Common myeloid progenitor, CD34-positive (primary cell): ENCODE data around the gene SLC24A3.

ENCODE experiments used
- CTCF ChIA-PET: fragments of 350-600 bp; sonication (Branson Sonifier 250); formaldehyde crosslinking; loops from one replicate; lab custom pipeline; 2021; ENCODE audit warnings: antibody characterized with exemption; lab: Charles Lee
- POLR2A ChIA-PET: fragments of 350-600 bp; sonication (Branson Sonifier 250); formaldehyde crosslinking; loops from one replicate; lab custom pipeline; 2021; ENCODE audit warnings: antibody characterized with exemption; lab: Charles Lee
- DNase-seq, 3 donors: peaks; one replicate each; pipeline versions ENCODE4 v3.0.0 to v3.0.0-alpha.2; 2013
- H3K27ac ChIP-seq, 2 experiments: 1 replicate in 1 of 2; 2 replicates in 1 of 2; pipeline ENCODE4 v1.7.0; 2013; ENCODE audit warnings: inconsistent platforms in 2 of 2, low read length in 2 of 2, mild to moderate bottlenecking in 2 of 2, low read depth in 1 of 2, moderate library complexity in 1 of 2; ENCODE audit not compliant: severe bottlenecking in 2 of 2, insufficient read depth in 1 of 2, poor library complexity in 1 of 2
- H3K27me3 ChIP-seq, 5 experiments: replicated peaks in 2 of 5; 1 replicate in 3 of 5; 2 replicates in 2 of 5; pipeline versions ENCODE4 v1.6.1 to v1.7.0; 2013; ENCODE audit warnings: low read length in 4 of 5, mild to moderate bottlenecking in 2 of 5, moderate library complexity in 2 of 5, inconsistent platforms in 1 of 5; ENCODE audit not compliant: insufficient read depth in 5 of 5, control insufficient read depth in 4 of 5
- H3K36me3 ChIP-seq, 4 experiments: 1 replicate in 2 of 4; 2 replicates in 2 of 4; pipeline versions ENCODE4 v1.6.1 to v1.7.0; 2013; ENCODE audit warnings: low read length in 3 of 4, control low read depth in 1 of 4, mild to moderate bottlenecking in 1 of 4; ENCODE audit not compliant: control insufficient read depth in 4 of 4, insufficient read depth in 4 of 4
- H3K4me1 ChIP-seq, 4 experiments: 1 replicate in 3 of 4; 2 replicates in 1 of 4; pipeline versions ENCODE4 v1.6.1 to v1.7.1; 2013; ENCODE audit warnings: low read length in 3 of 4, mild to moderate bottlenecking in 3 of 4, control low read depth in 1 of 4, inconsistent platforms in 1 of 4, moderate library complexity in 1 of 4; ENCODE audit not compliant: control insufficient read depth in 4 of 4, insufficient read depth in 4 of 4; ENCODE audit errors: control extremely low read depth in 1 of 4
- H3K4me3 ChIP-seq, 7 experiments: 1 replicate in 4 of 7; 2 replicates in 3 of 7; pipeline versions ENCODE4 v1.5.1 to v1.7.0; 2013; ENCODE audit warnings: mild to moderate bottlenecking in 7 of 7, low read length in 6 of 7, moderate library complexity in 6 of 7, inconsistent platforms in 2 of 7, low read depth in 2 of 7, control low read depth in 1 of 7; ENCODE audit not compliant: insufficient read depth in 4 of 7, control insufficient read depth in 1 of 7; ENCODE audit errors: extremely low read depth in 1 of 7
- H3K9me3 ChIP-seq, 5 experiments: 1 replicate in 4 of 5; 2 replicates in 1 of 5; pipeline versions ENCODE4 v1.6.1 to v1.7.1; 2013; ENCODE audit warnings: low read length in 4 of 5, mild to moderate bottlenecking in 2 of 5, inconsistent platforms in 1 of 5, low read depth in 1 of 5, moderate library complexity in 1 of 5; ENCODE audit not compliant: control insufficient read depth in 4 of 5, insufficient read depth in 2 of 5; ENCODE audit errors: control extremely low read depth in 1 of 5
- WGBS: methylation state at CpG from one replicate; pipeline ENCODE4 v1.1.5; 2013; ENCODE audit not compliant: insufficient coverage; 5-methylcytosine and 5-hydroxymethylcytosine counted together

Gene SLC24A3

GRCh38 chr20:19236371-19237055 is 24.1 kb downstream of the SLC24A3 start:
- Histone ChIP-seq H3K36me3 (no peaks in the 10 kb centered on the region), H3K27me3 (no peaks in the 10 kb centered on the region), H3K9me3 (no peaks in the 10 kb centered on the region), H3K4me1 (peaks cover 0 to 9% (median 4%) of the 10 kb centered on the region in 4 experiments), H3K27ac (no peak overlapping the region), H3K4me3 (no peak overlapping the region)
- ChIA-PET POLR2A (no interaction called here), CTCF (interaction anchor here (1.1 to 1.5 kb wide), 2 partner anchors 30 to 347 kb away, joined by 3 read pairs; no protein-coding TSS in a partner anchor)
- DNase-seq, result no peak
- WGBS, result 97% methylated on average over 4 of the region's 7 CpGs

GRCh38 chr20:19241440-19241839 is 29.0 kb downstream of the SLC24A3 start:
- Histone ChIP-seq H3K4me3 (no peak overlapping the region), H3K4me1 (peaks cover 0 to 9% (median 4%) of the 10 kb centered on the region in 4 experiments), H3K27ac (no peak overlapping the region), H3K9me3 (no peaks in the 10 kb centered on the region), H3K36me3 (no peaks in the 10 kb centered on the region), H3K27me3 (no peaks in the 10 kb centered on the region)
- 94% methylated on average over 12 of the region's 13 CpGs for WGBS
- ChIA-PET POLR2A (no interaction called here), CTCF (interaction anchor here (0.6 to 1.6 kb wide), 2 partner anchors 9 to 36 kb away, joined by 3 to 4 read pairs; no protein-coding TSS in a partner anchor)
- DNase-seq, result peak in 2 of 3 donors; percentile 20 to 49

- ChIA-PET POLR2A (no interaction called here), CTCF (no interaction called here)
- Histone ChIP-seq H3K27me3 (no peaks in the 10 kb centered on the region), H3K4me1 (no peaks in the 10 kb centered on the region), H3K4me3 (no peak overlapping the region), H3K27ac (no peak overlapping the region), H3K9me3 (no peaks in the 10 kb centered on the region), H3K36me3 (no peaks in the 10 kb centered on the region)
- WGBS, result 100% methylated on average over 8 of the region's 8 CpGs
- DNase-seq, result no peak
Measured at GRCh38 chr20:19244291-19244690, 31.8 kb downstream of the SLC24A3 start.

- ChIA-PET CTCF (interaction anchor here (0.8 to 1.6 kb wide), 4 partner anchors 9 to 35 kb away, joined by 3 read pairs; no protein-coding TSS in a partner anchor), POLR2A (interaction anchor here (0.5 kb wide), 1 partner anchor 171 kb away, joined by 3 read pairs; no protein-coding TSS in a partner anchor)
- DNase-seq, result peak in 2 of 3 donors; percentile 28 to 38
- Histone ChIP-seq H3K4me3 (no peak overlapping the region), H3K9me3 (no peaks in the 10 kb centered on the region), H3K27me3 (no peaks in the 10 kb centered on the region), H3K36me3 (no peaks in the 10 kb centered on the region), H3K27ac (no peak overlapping the region), H3K4me1 (peaks cover 0 to 1% (median 0%) of the 10 kb centered on the region in 4 experiments)
- WGBS, result 98% methylated on average over 5 of the region's 6 CpGs
Measured at GRCh38 chr20:19249106-19249879, 36.9 kb downstream of the SLC24A3 start.

GRCh38 chr20:19250346-19250745 is 37.9 kb downstream of the SLC24A3 start:
- Histone ChIP-seq H3K36me3 (no peaks in the 10 kb centered on the region), H3K4me1 (peaks cover 0 to 1% (median 0%) of the 10 kb centered on the region in 4 experiments), H3K4me3 (no peak overlapping the region), H3K27ac (no peak overlapping the region), H3K27me3 (no peaks in the 10 kb centered on the region), H3K9me3 (no peaks in the 10 kb centered on the region)
- ChIA-PET POLR2A (no interaction called here), CTCF (interaction anchor here (1.4 to 1.6 kb wide), 2 partner anchors 10 to 46 kb away, joined by 3 to 4 read pairs; no protein-coding TSS in a partner anchor)
- DNase-seq, result no peak

GRCh38 chr20:19251506-19251905 is 39.1 kb downstream of the SLC24A3 start:
- WGBS, result 94% methylated on average over 4 of the region's 4 CpGs
- Histone ChIP-seq H3K4me3 (no peak overlapping the region), H3K4me1 (peaks cover 0 to 1% (median 0%) of the 10 kb centered on the region in 4 experiments), H3K9me3 (no peaks in the 10 kb centered on the region), H3K27ac (no peak overlapping the region), H3K36me3 (no peaks in the 10 kb centered on the region), H3K27me3 (no peaks in the 10 kb centered on the region)
- POLR2A ChIA-PET, result no interaction called here
- no peak for DNase-seq
- CTCF ChIA-PET, result interaction anchor here (1.4 kb wide), 1 partner anchor 45 kb away, joined by 4 read pairs; no protein-coding TSS in a partner anchor
